Cardiac muscle cell (in vitro differentiated cells and primary cell): ENCODE results near the gene CRTC1. TPM values are rescaled to one million over a fixed set of nuclear protein-coding genes. Genes with fewer than 3 reads are reported as not detected.
A peak's percentile ranks its signal among the peaks of the same experiment; 100 is the strongest.

Experiments
- DNase-seq, 2 donors: peaks; one replicate each; pipeline versions ENCODE4 v3.0.0 to v3.0.0-alpha.2; 2010 to 2017; ENCODE audit warnings: low read depth in 1 of 2, low spot score in 1 of 2
- H3K27ac ChIP-seq: fragments of 200-600 bp; sonication (generic); 2 replicates; pipeline ENCODE4 v1.5.1; 2016
- H3K27me3 ChIP-seq: fragments of 200-600 bp; sonication (generic); 2 replicates; pipeline ENCODE4 v1.6.0; 2016; ENCODE audit warnings: control low read depth
- H3K36me3 ChIP-seq: fragments of 200-600 bp; sonication (generic); 2 replicates; pipeline ENCODE4 v1.5.1; 2016; ENCODE audit warnings: control low read depth
- H3K4me1 ChIP-seq: fragments of 200-600 bp; sonication (generic); 2 replicates; pipeline ENCODE4 v1.8.1; 2017; ENCODE audit warnings: low read depth, mild to moderate bottlenecking, mixed run types
- H3K4me3 ChIP-seq: fragments of 200-600 bp; sonication (generic); 2 replicates; pipeline ENCODE4 v1.5.1; 2016; ENCODE audit warnings: mild to moderate bottlenecking
- H3K9me3 ChIP-seq: fragments of 200-600 bp; sonication (generic); 2 replicates; pipeline ENCODE4 v1.5.1; 2017; ENCODE audit warnings: low read depth, mild to moderate bottlenecking, control low read depth
- polyA plus RNA-seq: library from polyadenylated mRNA; unstranded; fragments of >200 nt; fragmentation: Nextera tagmentation; extraction: Ambion mirVana; gene quantifications from 2 replicates; pipeline ENCODE4 v1.2.1, GENCODE V29; 2016
- total RNA-seq: library from RNA; depleted of rRNA; stranded (reverse); fragments of >200 nt; gene quantifications from 2 replicates; pipeline ENCODE4 v1.2.3, GENCODE V29; 2016
- TF ChIP-seq, protein P1 (sequence below): IDR thresholded peaks from 2 replicates; pipeline ENCODE4 v1.5.1; 2012; ENCODE audit warnings: low read depth, mild to moderate bottlenecking, low read length

Gene CRTC1
- total and polyA plus RNA-seq, 2 experiments from 2014 or later: 4.0 to 13.8 TPM

DNA sequence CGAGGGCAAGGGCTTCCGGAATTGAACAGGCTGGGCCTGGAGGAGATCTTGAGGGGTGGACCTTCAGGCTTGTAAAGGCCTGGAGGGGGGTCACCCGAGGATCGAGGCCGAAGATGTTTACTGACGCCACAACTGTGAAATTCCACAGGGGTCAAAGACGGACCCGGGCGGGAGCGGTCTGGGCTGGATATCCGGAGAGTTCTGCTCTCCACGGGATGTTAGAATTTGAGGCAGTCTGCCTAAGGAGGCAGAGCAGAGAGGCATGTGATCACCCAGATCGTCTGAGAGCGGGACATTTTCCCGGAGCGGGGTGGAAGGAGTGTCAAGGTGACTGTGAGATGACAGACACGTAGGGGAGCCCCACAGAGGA lies 33.5 kb upstream of the CRTC1 start:
- H3K4me1 ChIP-seq: peaks cover 27% of the 10 kb centered on the region
- TF ChIP-seq, protein P1, sequence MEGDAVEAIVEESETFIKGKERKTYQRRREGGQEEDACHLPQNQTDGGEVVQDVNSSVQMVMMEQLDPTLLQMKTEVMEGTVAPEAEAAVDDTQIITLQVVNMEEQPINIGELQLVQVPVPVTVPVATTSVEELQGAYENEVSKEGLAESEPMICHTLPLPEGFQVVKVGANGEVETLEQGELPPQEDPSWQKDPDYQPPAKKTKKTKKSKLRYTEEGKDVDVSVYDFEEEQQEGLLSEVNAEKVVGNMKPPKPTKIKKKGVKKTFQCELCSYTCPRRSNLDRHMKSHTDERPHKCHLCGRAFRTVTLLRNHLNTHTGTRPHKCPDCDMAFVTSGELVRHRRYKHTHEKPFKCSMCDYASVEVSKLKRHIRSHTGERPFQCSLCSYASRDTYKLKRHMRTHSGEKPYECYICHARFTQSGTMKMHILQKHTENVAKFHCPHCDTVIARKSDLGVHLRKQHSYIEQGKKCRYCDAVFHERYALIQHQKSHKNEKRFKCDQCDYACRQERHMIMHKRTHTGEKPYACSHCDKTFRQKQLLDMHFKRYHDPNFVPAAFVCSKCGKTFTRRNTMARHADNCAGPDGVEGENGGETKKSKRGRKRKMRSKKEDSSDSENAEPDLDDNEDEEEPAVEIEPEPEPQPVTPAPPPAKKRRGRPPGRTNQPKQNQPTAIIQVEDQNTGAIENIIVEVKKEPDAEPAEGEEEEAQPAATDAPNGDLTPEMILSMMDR: no peak
- peak in 1 of 2 donors; percentile 68 for DNase-seq

DNA sequence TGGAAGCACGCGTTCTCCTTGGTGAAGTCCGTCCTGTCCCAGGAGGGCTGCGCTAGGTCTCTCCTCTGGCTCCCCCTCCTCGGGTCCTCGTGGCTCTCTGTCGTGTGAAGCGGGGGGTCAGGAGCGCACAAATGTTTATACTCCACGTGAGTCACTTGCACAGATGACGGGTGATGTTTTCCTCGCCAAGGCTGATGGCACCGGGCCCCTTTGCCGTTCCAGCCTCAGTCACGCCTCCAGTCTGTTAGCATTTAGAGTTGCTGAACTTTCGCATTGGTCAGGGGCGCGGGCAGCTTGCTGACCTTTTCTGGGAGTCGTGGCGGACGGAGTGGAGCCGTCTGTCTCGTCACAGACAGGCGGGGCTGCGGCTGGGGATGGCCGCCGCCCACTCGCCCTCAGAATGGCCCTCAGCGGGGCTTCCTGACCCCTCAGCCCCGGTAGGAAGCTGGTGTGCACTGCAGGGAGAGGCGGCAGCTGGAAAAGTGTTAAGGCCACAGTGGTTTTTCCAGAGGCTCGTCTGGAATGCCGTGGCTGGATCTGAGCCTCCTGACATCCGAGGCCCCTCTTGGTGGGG lies 32.9 kb upstream of the CRTC1 start:
- no peaks in the 10 kb centered on the region for H3K9me3 ChIP-seq
- H3K4me3 ChIP-seq: no peak overlapping the region
- peaks cover 27% of the 10 kb centered on the region for H3K4me1 ChIP-seq
- DNase-seq: peak in 1 of 2 donors; percentile 69
- H3K36me3 ChIP-seq: no peaks in the 10 kb centered on the region
- TF ChIP-seq, protein P1: no peak
- H3K27me3 ChIP-seq: no peaks in the 10 kb centered on the region
- H3K27ac ChIP-seq: peak overlapping the region; percentile 61

More for the DNA sequence above, 33.5 kb upstream of the CRTC1 start:
- no peaks in the 10 kb centered on the region for H3K36me3 ChIP-seq
- H3K9me3 ChIP-seq: no peaks in the 10 kb centered on the region
- H3K27me3 ChIP-seq: no peaks in the 10 kb centered on the region
- H3K4me3 ChIP-seq: no peak overlapping the region
- H3K27ac ChIP-seq: peak overlapping the region; percentile 61

DNA sequence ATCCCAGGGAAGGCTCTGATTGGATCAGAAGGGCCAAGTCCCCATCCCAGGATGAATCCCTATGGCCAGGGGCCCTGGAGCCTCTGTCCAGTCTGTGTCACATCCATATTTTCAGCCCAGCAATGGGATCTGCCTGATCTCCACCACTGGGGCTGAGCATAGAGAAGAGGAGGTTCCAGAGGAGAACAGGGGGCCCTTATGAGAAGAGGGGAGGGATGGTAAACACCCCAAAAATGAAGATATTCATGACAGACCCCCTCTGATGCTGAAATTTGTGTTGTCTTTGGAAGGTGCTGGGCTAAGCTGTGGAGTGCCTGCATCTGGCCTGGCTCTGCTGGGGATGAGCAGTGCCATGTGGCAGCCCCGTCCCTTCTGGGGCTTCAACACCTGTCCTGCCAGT lies 32.2 kb upstream of the CRTC1 start:
- no peak for DNase-seq
- TF ChIP-seq, protein P1: no peak
- Histone ChIP-seq H3K27me3 (no peaks in the 10 kb centered on the region), H3K9me3 (no peaks in the 10 kb centered on the region), H3K4me1 (peaks cover 27% of the 10 kb centered on the region), H3K4me3 (no peak overlapping the region), H3K27ac (no peak overlapping the region), H3K36me3 (no peaks in the 10 kb centered on the region)

DNA sequence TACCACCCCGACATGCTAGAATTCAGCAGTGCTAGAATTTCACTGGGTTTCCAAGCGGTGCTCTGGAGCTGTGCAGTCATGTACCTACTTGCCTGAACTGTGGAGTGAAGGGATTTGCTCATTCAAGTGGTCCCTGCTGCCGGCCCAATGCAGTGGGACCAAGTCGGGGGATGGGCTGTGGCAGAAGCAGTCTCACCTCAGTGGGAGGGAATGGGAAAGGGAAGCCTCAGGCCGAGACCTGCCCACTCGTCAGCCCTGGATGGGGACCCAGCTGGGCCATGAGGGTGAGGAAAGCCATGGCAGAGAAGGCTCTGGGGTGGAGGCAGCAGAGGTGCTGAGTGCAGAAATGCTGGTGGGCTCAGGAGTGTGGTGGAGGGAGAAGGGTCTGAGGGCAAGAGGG lies 31.7 kb upstream of the CRTC1 start:
- H3K27ac ChIP-seq: no peak overlapping the region
- TF ChIP-seq, protein P1: no peak
- H3K4me1 ChIP-seq: peaks cover 27% of the 10 kb centered on the region

DNA sequence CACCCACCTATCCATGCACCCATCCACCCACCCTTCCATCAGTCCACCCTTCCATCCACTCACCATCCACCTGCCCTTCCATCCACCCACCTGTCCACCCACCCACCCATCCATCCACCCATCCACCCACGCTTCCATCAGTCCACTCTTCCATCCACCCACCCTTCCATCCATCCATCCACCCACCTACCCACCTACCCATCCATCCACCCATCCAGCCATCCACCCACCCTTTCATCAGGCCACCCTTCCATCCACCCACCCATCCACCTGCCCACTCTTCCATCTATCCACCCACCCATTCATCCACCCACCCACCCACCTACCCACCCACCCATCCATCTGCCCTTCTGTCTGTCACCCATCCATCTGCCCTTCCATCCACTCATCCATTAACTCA lies 29.6 kb upstream of the CRTC1 start:
- H3K27me3 ChIP-seq: no peaks in the 10 kb centered on the region
- no peaks in the 10 kb centered on the region for H3K9me3 ChIP-seq
- no peak overlapping the region for H3K4me3 ChIP-seq
- TF ChIP-seq, protein P1: no peak
- no peak overlapping the region for H3K27ac ChIP-seq
- peaks cover 19% of the 10 kb centered on the region for H3K4me1 ChIP-seq
- no peak for DNase-seq
- H3K36me3 ChIP-seq: no peaks in the 10 kb centered on the region

More for the DNA sequence above, 31.7 kb upstream of the CRTC1 start:
- Histone ChIP-seq H3K4me3 (no peak overlapping the region), H3K9me3 (no peaks in the 10 kb centered on the region), H3K27me3 (no peaks in the 10 kb centered on the region), H3K36me3 (no peaks in the 10 kb centered on the region)
- no peak for DNase-seq

DNA sequence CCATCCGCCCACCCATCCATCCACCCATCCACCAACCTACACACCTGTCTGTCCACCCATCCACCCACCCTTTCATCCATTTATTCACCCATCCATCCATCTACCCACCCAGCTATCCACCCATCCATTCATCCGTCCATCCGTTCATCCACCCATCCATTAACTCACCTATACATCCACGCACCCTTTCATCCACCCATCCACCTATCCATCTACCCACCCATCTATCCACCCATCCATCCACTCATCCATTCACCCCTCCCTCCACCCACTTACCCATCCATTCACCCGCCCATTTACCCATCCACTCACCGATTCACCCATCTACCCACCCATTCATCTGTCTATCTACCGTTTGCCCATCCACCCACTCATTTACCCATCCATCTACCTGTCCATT lies 29.0 kb upstream of the CRTC1 start:
- Histone ChIP-seq H3K9me3 (no peaks in the 10 kb centered on the region), H3K27me3 (no peaks in the 10 kb centered on the region), H3K36me3 (no peaks in the 10 kb centered on the region), H3K4me1 (peaks cover 13% of the 10 kb centered on the region), H3K27ac (no peak overlapping the region), H3K4me3 (no peak overlapping the region)
- DNase-seq: no peak
- TF ChIP-seq, protein P1: no peak
